Upper lobe of left lung (tissue), 6 donors: Measurements from ENCODE around the gene FOLR1. TPM values are rescaled to one million over a fixed set of nuclear protein-coding genes. Genes with fewer than 3 reads are reported as not detected.
"Not testable (repeated sequence)": the region's sequence is repeated elsewhere in the genome, so short reads cannot be mapped to it uniquely, and the experiment has no call there.

ENCODE experiments used
- ATAC-seq, 2 donors: fragments of 200-7000 bp; cut with Tn5 transposase; one replicate each; pipeline ENCODE4 v1.9.1; 2022; ENCODE audit warnings: mild to moderate bottlenecking in 2 of 2, moderate library complexity in 2 of 2; ENCODE audit not compliant: low FRiP score in 2 of 2
- DNase-seq, 2 donors: peaks; one replicate each; pipeline ENCODE4 v3.0.0-alpha.2; 2019 to 2020
- H3K27ac ChIP-seq, 4 donors: fragments of 200-600 bp; sonication (generic); one replicate each; pipeline ENCODE4 v1.5.1; 2016 to 2019
- H3K27me3 ChIP-seq, 4 donors: fragments of 200-600 bp; sonication (generic); one replicate each; pipeline ENCODE4 v1.5.1; 2017 to 2019
- H3K36me3 ChIP-seq, 4 donors: fragments of 200-600 bp; sonication (generic); one replicate each; pipeline ENCODE4 v1.5.1; 2016 to 2019
- H3K4me1 ChIP-seq, 4 donors: fragments of 200-600 bp; sonication (generic); one replicate each; pipeline ENCODE4 v1.5.1; 2018 to 2019
- H3K4me3 ChIP-seq, 4 donors: fragments of 200-600 bp; sonication (generic); one replicate each; pipeline ENCODE4 v1.5.1; 2017 to 2019; ENCODE audit warnings: mild to moderate bottlenecking in 2 of 4, moderate library complexity in 1 of 4
- H3K9me3 ChIP-seq, 4 donors: fragments of 200-600 bp; sonication (generic); one replicate each; pipeline ENCODE4 v1.5.1; 2018 to 2019
- EP300 ChIP-seq, 4 donors: sonication (generic); formaldehyde crosslinking; IDR thresholded peaks; one replicate each; pipeline ENCODE4 v1.5.1; 2017; ENCODE audit warnings: antibody characterized with exemption in 4 of 4, control low read depth in 2 of 4
- POLR2A ChIP-seq, 4 donors: fragments of 450-650 bp; IDR thresholded peaks; one replicate each; pipeline ENCODE4 v1.5.1; 2016 to 2017; ENCODE audit warnings: antibody characterized with exemption in 4 of 4, mild to moderate bottlenecking in 2 of 4
- POLR2AphosphoS5 ChIP-seq, 2 donors: sonication (generic); formaldehyde crosslinking; IDR thresholded peaks; one replicate each; pipeline ENCODE4 v1.5.1; 2017; ENCODE audit warnings: antibody characterized with exemption in 2 of 2
- WGBS, 2 donors: methylation state at CpG; one replicate each; pipeline ENCODE4 v1.1.5; 2017 to 2018; 5-methylcytosine and 5-hydroxymethylcytosine counted together
- total RNA-seq, 6 donors: library from RNA; depleted of rRNA in 4 of 6; stranded (reverse); fragments of >200 nt in 4 of 6; gene quantifications; one replicate each; pipeline versions ENCODE4 v1.1.0 to v1.2.1, GENCODE V29; 2016 to 2021
- TF ChIP-seq, protein P1 (sequence below), 6 experiments: fragments of 450-650 bp in 4 of 6; fragments of 200-600 bp in 2 of 6; sonication (generic) in 2 of 6; IDR thresholded peaks; one replicate each; pipeline ENCODE4 v1.5.1; 2016 to 2019; ENCODE audit warnings: antibody characterized with exemption in 6 of 6
- donor health status: DM: no; HTN: no; CAD: no; lungs with moderate emphysema.
- donor health status: DM: no; HTN: yes; CAD: no; lungs with severe emphysema.

FOLR1 gene
- total RNA-seq, 6 donors from 2014 or later, result 132 to 523 (median 171) TPM

GRCh38 chr11:72195518-72196270, 3.8 kb downstream of the FOLR1 start:
- DNase-seq, result no peak
- Histone ChIP-seq H3K4me3 (no peak overlapping the region), H3K27me3 (no peaks in the 10 kb centered on the region), H3K9me3 (no peaks in the 10 kb centered on the region), H3K4me1 (peaks cover 0 to 5% (median 0%) of the 10 kb centered on the region in 4 donors), H3K27ac (no peak overlapping the region), H3K36me3 (no peaks in the 10 kb centered on the region)
- TF ChIP-seq, protein P1, sequence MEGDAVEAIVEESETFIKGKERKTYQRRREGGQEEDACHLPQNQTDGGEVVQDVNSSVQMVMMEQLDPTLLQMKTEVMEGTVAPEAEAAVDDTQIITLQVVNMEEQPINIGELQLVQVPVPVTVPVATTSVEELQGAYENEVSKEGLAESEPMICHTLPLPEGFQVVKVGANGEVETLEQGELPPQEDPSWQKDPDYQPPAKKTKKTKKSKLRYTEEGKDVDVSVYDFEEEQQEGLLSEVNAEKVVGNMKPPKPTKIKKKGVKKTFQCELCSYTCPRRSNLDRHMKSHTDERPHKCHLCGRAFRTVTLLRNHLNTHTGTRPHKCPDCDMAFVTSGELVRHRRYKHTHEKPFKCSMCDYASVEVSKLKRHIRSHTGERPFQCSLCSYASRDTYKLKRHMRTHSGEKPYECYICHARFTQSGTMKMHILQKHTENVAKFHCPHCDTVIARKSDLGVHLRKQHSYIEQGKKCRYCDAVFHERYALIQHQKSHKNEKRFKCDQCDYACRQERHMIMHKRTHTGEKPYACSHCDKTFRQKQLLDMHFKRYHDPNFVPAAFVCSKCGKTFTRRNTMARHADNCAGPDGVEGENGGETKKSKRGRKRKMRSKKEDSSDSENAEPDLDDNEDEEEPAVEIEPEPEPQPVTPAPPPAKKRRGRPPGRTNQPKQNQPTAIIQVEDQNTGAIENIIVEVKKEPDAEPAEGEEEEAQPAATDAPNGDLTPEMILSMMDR (IDR thresholded peaks at IDR 0.05), result no peak
- TF ChIP-seq POLR2AphosphoS5 (IDR thresholded peaks at IDR 0.05), result no peak
- TF ChIP-seq EP300 (IDR thresholded peaks at IDR 0.05), result no peak
- TF ChIP-seq POLR2A (IDR thresholded peaks at IDR 0.05), result no peak
- 87 to 91% methylated on average over 9 to 11 of the region's 12 CpGs for WGBS, 2 donors
- no peak for ATAC-seq

- H3K4me3 ChIP-seq, H3K9me3 ChIP-seq, H3K36me3 ChIP-seq, H3K27me3 ChIP-seq, H3K4me1 ChIP-seq, H3K27ac ChIP-seq, ATAC-seq, DNase-seq: not testable (repeated sequence)
- WGBS, 2 donors, result 92% methylated on average over 27 to 43 of the region's 43 CpGs
Observed at GRCh38 chr11:72201445-72201844, 9.5 kb downstream of the FOLR1 start.

DNA sequence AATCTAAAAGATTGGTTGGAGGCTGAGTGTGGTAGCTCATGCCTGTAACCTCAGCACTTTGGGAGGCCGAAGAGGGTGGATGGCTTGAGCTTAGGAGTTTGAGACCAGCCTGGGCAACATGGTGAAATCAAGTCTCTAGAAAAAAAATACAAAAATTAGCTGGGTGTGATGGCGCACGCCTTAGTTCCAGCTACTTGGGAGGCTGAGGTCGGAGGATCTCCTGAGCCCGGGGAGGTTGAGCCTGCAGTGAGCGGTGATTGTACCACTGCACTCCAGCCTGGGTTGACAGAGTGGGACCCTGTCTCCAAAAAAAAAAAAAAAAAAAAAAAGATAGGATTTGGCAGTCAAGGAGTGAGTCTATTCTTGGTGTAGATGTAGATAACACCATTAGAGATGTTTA, 10.6 kb downstream of the FOLR1 start:
- WGBS, 2 donors, result 95% methylated on average over 6 of the region's 6 CpGs
- no peak for DNase-seq
- no peak overlapping the region for H3K27ac ChIP-seq
- no peaks in the 10 kb centered on the region for H3K36me3 ChIP-seq
- H3K4me3 ChIP-seq, result no peak overlapping the region
- TF ChIP-seq POLR2A (IDR thresholded peaks at IDR 0.05) (no peak), EP300 (IDR thresholded peaks at IDR 0.05) (no peak), POLR2AphosphoS5 (IDR thresholded peaks at IDR 0.05) (no peak)
- TF ChIP-seq, protein P1 (IDR thresholded peaks at IDR 0.05), result no peak
- no peaks in the 10 kb centered on the region for H3K9me3 ChIP-seq
- no peak for ATAC-seq
- H3K27me3 ChIP-seq, result no peaks in the 10 kb centered on the region
- H3K4me1 ChIP-seq, result no peaks in the 10 kb centered on the region

DNA sequence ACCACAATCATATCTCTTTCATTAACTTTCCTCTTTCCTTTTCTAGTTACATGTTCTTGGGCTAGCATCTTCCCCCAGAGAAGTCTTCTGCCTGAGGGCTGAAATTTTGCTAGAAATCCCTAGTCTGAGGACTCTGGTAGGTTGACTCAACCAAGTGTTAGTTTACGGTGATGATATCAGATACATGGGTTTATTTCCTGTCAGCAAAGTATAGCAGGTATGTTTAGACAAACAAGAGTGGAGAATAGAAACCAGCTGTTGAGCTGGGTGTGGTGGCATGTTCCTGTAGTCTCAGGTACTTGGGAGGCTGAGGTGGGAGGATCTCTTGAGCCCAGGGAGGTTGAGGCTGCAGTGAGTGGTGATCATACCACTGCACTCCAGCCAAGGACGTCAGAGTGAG, 11.2 kb downstream of the FOLR1 start:
- WGBS, 2 donors, result 63 to 84% methylated on average over 2 of the region's 2 CpGs
- DNase-seq (no peak), ATAC-seq (no peak)
- no peaks in the 10 kb centered on the region for H3K9me3 ChIP-seq
- no peaks in the 10 kb centered on the region for H3K4me1 ChIP-seq
- no peak for TF ChIP-seq POLR2A (IDR thresholded peaks at IDR 0.05)
- no peak for TF ChIP-seq POLR2AphosphoS5 (IDR thresholded peaks at IDR 0.05)
- TF ChIP-seq EP300 (IDR thresholded peaks at IDR 0.05), result no peak
- TF ChIP-seq, protein P1 (IDR thresholded peaks at IDR 0.05), result no peak
- no peak overlapping the region for H3K4me3 ChIP-seq
- H3K27ac ChIP-seq, result no peak overlapping the region
- no peaks in the 10 kb centered on the region for H3K27me3 ChIP-seq
- H3K36me3 ChIP-seq, result no peaks in the 10 kb centered on the region

- H3K36me3 ChIP-seq, result no peaks in the 10 kb centered on the region
- no peaks in the 10 kb centered on the region for H3K4me1 ChIP-seq
- ATAC-seq (no peak), DNase-seq (no peak)
- H3K9me3 ChIP-seq, result no peaks in the 10 kb centered on the region
- H3K4me3 ChIP-seq, result no peak overlapping the region
- H3K27me3 ChIP-seq, result no peaks in the 10 kb centered on the region
- no peak overlapping the region for H3K27ac ChIP-seq
- TF ChIP-seq POLR2AphosphoS5 (IDR thresholded peaks at IDR 0.05) (no peak), POLR2A (IDR thresholded peaks at IDR 0.05) (no peak), EP300 (IDR thresholded peaks at IDR 0.05) (no peak)
- TF ChIP-seq, protein P1 (IDR thresholded peaks at IDR 0.05), result no peak
Observed at GRCh38 chr11:72204886-72205285, 12.9 kb downstream of the FOLR1 start.

DNA sequence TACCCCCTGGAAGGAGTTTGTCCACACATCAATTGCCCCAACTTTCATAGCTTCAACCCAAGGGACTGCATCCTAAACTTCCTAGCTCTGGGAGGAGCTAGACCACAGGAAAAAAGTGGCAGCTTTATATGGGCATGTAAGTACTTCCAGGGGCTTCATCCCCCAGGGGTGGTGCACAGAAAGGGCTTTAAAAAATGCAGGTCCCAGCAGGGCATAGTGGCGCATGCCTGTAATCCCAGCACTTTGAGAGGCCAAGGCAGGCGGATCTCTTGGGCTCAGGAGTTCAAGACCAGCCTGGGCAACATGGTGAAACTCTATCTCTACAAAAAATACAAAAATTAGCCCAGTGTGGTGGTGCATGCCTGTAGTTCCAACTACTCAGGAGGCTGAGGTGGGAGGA, 14.9 kb downstream of the FOLR1 start:
- H3K4me3 ChIP-seq, ATAC-seq, H3K9me3 ChIP-seq, H3K27me3 ChIP-seq, H3K4me1 ChIP-seq, DNase-seq, H3K27ac ChIP-seq, H3K36me3 ChIP-seq: not testable (repeated sequence)
- WGBS, 2 donors, result 84 to 92% methylated on average over 2 of the region's 2 CpGs
